Caco-2 (cell line): ENCODE measurements around the gene BFSP1. TPM values are rescaled to one million over a fixed set of nuclear protein-coding genes. Genes with fewer than 3 reads are reported as not detected.

Experiments used
- BruUV-seq: library from RNA; stranded (reverse); fragments of 400-500 nt; replicated peaks from 2 replicates; lab custom pipeline; 2021; lab: Mats Ljungman, UMichigan
- CTCF ChIA-PET: fragments of 300-600 bp; sonication (Branson Sonifier 250); formaldehyde crosslinking; loops from one replicate; lab custom pipeline; 2022; ENCODE audit warnings: antibody characterized with exemption; lab: Charles Lee
- POLR2A ChIA-PET: fragments of 300-600 bp; sonication (Branson Sonifier 250); formaldehyde crosslinking; loops from one replicate; lab custom pipeline; 2022; ENCODE audit warnings: antibody characterized with exemption; lab: Charles Lee
- DNase-seq, 2 experiments: peaks; one replicate each; pipeline versions ENCODE4 v3.0.0 to v3.0.0-alpha.2; 2020 to 2022
- H3K27me3 ChIP-seq: replicated peaks from 2 replicates; pipeline ENCODE4 v1.6.0; 2011; ENCODE audit warnings: low read length; ENCODE audit not compliant: control insufficient read depth, insufficient read depth
- H3K36me3 ChIP-seq: 2 replicates; pipeline ENCODE4 v1.5.1; 2011; ENCODE audit warnings: low read length; ENCODE audit not compliant: control insufficient read depth, insufficient read depth
- H3K4me1 ChIP-seq: fragments of 250-450 bp; sonication (Bioruptor Pico); 2 replicates; pipeline ENCODE4 v1.5.1; 2020; ENCODE audit warnings: mild to moderate bottlenecking
- H3K4me3 ChIP-seq: 2 replicates; pipeline ENCODE4 v1.5.1; 2011; ENCODE audit warnings: low read depth, mild to moderate bottlenecking, control low read depth, low read length
- H3K9me3 ChIP-seq: fragments of 250-450 bp; sonication (Bioruptor Pico); 2 replicates; pipeline ENCODE4 v1.5.1; 2020; ENCODE audit warnings: mild to moderate bottlenecking, moderate library complexity
- H3K27ac Mint-ChIP-seq: one replicate; pipeline ENCODE4 v1.8.0; 2022; ENCODE audit warnings: mixed read lengths; ENCODE audit not compliant: unreplicated experiment
- H3K27me3 Mint-ChIP-seq: one replicate; pipeline ENCODE4 v1.8.0; 2022; ENCODE audit warnings: mixed read lengths; ENCODE audit not compliant: insufficient read depth, unreplicated experiment
- H3K36me3 Mint-ChIP-seq: one replicate; pipeline ENCODE4 v1.8.0; 2022; ENCODE audit warnings: mild to moderate bottlenecking, mixed read lengths; ENCODE audit not compliant: insufficient read depth, unreplicated experiment
- H3K4me1 Mint-ChIP-seq: one replicate; pipeline ENCODE4 v1.8.0; 2022; ENCODE audit warnings: low read depth, mixed read lengths; ENCODE audit not compliant: unreplicated experiment
- H3K4me3 Mint-ChIP-seq: one replicate; pipeline ENCODE4 v1.8.0; 2022; ENCODE audit warnings: mild to moderate bottlenecking, moderate library complexity, mixed read lengths; ENCODE audit not compliant: unreplicated experiment
- H3K9me3 Mint-ChIP-seq: one replicate; pipeline ENCODE4 v1.8.0; 2022; ENCODE audit warnings: mixed read lengths; ENCODE audit not compliant: unreplicated experiment
- intact Hi-C: fragments of 100-400 bp; cut with micrococcal nuclease; formaldehyde crosslinking; loops from one replicate; pipeline ENCODE4 v1.10.0; 2022; ENCODE audit not compliant: unreplicated experiment
- total RNA-seq: library from RNA; stranded (reverse); gene quantifications from 2 replicates; pipeline ENCODE4 v1.2.3, GENCODE V29; 2022
- TF ChIP-seq, protein P1 (sequence below), 2 experiments: fragments of 200-600 bp in 1 of 2; IDR thresholded peaks; 1 replicate in 1 of 2; 2 replicates in 1 of 2; pipeline versions ENCODE4 v1.5.1 to v1.8.0; 2011 to 2022; ENCODE audit warnings: antibody characterized with exemption in 1 of 2, control low read depth in 1 of 2, inconsistent platforms in 1 of 2, low read depth in 1 of 2, low read length in 1 of 2, mild to moderate bottlenecking in 1 of 2, moderate library complexity in 1 of 2; ENCODE audit not compliant: insufficient read depth in 1 of 2, severe bottlenecking in 1 of 2, unreplicated experiment in 1 of 2

BFSP1 gene
- total RNA-seq, 1 experiment from 2014 or later: 22.7 TPM

DNA sequence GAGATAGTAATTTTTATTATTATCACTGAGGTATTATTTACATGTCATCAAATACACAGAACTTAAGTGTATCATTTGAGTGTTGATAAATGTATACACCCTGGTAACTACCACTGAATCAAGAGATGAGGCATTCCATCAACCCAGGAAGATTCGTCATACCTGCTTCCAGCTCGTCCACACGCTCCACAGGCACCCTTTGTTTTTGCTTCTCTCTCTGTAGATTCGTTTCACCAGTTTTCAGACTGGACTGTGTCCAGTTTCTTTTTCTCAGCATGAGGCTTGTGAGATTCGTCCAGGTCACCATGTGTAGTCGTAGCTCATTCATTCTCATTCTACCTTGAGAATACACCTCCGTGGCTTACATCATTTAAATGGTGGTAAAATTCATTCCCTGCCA, 64.5 kb downstream of the BFSP1 start:
- Histone ChIP-seq H3K4me3 (no peak overlapping the region), H3K27me3 (no peaks in the 10 kb centered on the region), H3K36me3 (no peaks in the 10 kb centered on the region), H3K9me3 (no peaks in the 10 kb centered on the region), H3K4me1 (no peaks in the 10 kb centered on the region)
- no peak overlapping the region for H3K4me3 Mint-ChIP-seq
- H3K27me3 Mint-ChIP-seq: no peaks in the 10 kb centered on the region
- POLR2A ChIA-PET: no interaction called here
- H3K9me3 Mint-ChIP-seq: no peaks in the 10 kb centered on the region
- TF ChIP-seq, protein P1, sequence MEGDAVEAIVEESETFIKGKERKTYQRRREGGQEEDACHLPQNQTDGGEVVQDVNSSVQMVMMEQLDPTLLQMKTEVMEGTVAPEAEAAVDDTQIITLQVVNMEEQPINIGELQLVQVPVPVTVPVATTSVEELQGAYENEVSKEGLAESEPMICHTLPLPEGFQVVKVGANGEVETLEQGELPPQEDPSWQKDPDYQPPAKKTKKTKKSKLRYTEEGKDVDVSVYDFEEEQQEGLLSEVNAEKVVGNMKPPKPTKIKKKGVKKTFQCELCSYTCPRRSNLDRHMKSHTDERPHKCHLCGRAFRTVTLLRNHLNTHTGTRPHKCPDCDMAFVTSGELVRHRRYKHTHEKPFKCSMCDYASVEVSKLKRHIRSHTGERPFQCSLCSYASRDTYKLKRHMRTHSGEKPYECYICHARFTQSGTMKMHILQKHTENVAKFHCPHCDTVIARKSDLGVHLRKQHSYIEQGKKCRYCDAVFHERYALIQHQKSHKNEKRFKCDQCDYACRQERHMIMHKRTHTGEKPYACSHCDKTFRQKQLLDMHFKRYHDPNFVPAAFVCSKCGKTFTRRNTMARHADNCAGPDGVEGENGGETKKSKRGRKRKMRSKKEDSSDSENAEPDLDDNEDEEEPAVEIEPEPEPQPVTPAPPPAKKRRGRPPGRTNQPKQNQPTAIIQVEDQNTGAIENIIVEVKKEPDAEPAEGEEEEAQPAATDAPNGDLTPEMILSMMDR (IDR thresholded peaks at IDR 0.05; ENCODE audit: insufficient read depth in 1 of 2, low read depth in 1 of 2, low read length in 1 of 2, severe bottlenecking in 1 of 2, unreplicated experiment in 1 of 2): no peak
- no peak overlapping the region for H3K27ac Mint-ChIP-seq
- intact Hi-C loops: no loop called here
- CTCF ChIA-PET: no interaction called here
- DNase-seq: no peak
- H3K4me1 Mint-ChIP-seq: no peaks in the 10 kb centered on the region
- no TSS peak for BruUV-seq
- H3K36me3 Mint-ChIP-seq: no peaks in the 10 kb centered on the region

DNA sequence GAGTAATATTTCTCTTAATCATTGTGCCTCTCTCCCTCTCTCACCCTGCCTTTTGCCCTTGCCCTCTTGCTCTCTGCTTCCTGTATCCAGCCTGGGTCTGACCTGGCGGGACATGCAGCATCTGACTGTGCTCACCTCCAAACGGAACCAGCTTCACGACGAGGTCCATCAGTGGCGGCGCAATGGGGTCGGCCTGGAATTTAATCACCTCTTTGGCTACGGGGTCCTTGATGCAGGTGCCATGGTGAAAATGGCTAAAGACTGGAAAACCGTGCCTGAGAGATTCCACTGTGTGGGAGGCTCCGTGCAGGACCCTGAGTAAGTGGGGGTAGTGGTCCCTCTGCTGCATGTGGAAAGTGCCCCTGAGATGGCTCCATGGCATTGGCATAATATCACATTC, 65.9 kb downstream of the BFSP1 start:
- no peaks in the 10 kb centered on the region for H3K36me3 ChIP-seq
- H3K4me3 ChIP-seq: no peak overlapping the region
- Mint-ChIP-seq H3K4me3 (no peak overlapping the region), H3K36me3 (no peaks in the 10 kb centered on the region), H3K9me3 (peaks cover 2% of the 10 kb centered on the region), H3K27me3 (no peaks in the 10 kb centered on the region), H3K27ac (no peak overlapping the region), H3K4me1 (no peaks in the 10 kb centered on the region)
- TF ChIP-seq, protein P1 (IDR thresholded peaks at IDR 0.05; ENCODE audit: insufficient read depth in 1 of 2, low read depth in 1 of 2, low read length in 1 of 2, severe bottlenecking in 1 of 2, unreplicated experiment in 1 of 2): no peak
- DNase-seq: no peak
- intact Hi-C loops: no loop called here
- no peaks in the 10 kb centered on the region; the same call in 1 of the 2 replicates for H3K9me3 ChIP-seq
- ChIA-PET POLR2A (no interaction called here), CTCF (no interaction called here)
- no peaks in the 10 kb centered on the region for H3K27me3 ChIP-seq
- BruUV-seq: no TSS peak
- no peaks in the 10 kb centered on the region; the same call in 1 of the 2 replicates for H3K4me1 ChIP-seq

DNA sequence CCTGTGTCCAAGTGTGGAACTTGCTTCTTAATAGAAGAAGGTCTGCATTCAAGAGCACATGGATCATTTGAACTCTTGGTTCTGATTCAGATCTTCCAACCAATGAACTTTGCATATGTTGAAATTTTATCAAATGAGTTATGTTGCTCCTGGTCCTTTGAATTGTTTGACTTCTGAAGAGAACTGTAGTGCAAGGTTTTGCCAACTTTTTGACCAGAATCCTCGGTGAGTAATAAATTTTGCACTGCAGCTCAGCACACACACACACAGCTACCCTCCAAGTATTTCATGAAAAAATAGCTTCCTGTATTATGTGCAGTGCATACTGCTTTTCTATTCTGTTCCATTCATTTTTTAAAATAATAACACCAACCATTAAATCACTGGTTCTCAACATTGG, 67.5 kb downstream of the BFSP1 start:
- no peak overlapping the region for H3K27ac Mint-ChIP-seq
- Histone ChIP-seq H3K4me1 (no peaks in the 10 kb centered on the region; the same call in 1 of the 2 replicates), H3K36me3 (no peaks in the 10 kb centered on the region), H3K27me3 (no peaks in the 10 kb centered on the region), H3K9me3 (no peaks in the 10 kb centered on the region; the same call in 1 of the 2 replicates), H3K4me3 (no peak overlapping the region)
- no TSS peak for BruUV-seq
- DNase-seq: no peak
- TF ChIP-seq, protein P1 (IDR thresholded peaks at IDR 0.05; ENCODE audit: insufficient read depth in 1 of 2, low read depth in 1 of 2, low read length in 1 of 2, severe bottlenecking in 1 of 2, unreplicated experiment in 1 of 2): no peak
- H3K27me3 Mint-ChIP-seq: no peaks in the 10 kb centered on the region
- H3K4me1 Mint-ChIP-seq: no peaks in the 10 kb centered on the region
- POLR2A ChIA-PET: no interaction called here
- intact Hi-C loops: no loop called here
- H3K4me3 Mint-ChIP-seq: no peak overlapping the region
- CTCF ChIA-PET: no interaction called here
- no peaks in the 10 kb centered on the region for H3K36me3 Mint-ChIP-seq
- H3K9me3 Mint-ChIP-seq: peaks cover 9% of the 10 kb centered on the region
